ENCODE measurements around the gene SERPINB6. TPM values are rescaled to one million over a fixed set of nuclear protein-coding genes. Genes with fewer than 3 reads are reported as not detected.

Gene SERPINB6
- total and polyA plus RNA-seq, 2 of the 4 experiments (the other 2 are of a cell fraction), result 37.1 to 91.1 TPM

DNA sequence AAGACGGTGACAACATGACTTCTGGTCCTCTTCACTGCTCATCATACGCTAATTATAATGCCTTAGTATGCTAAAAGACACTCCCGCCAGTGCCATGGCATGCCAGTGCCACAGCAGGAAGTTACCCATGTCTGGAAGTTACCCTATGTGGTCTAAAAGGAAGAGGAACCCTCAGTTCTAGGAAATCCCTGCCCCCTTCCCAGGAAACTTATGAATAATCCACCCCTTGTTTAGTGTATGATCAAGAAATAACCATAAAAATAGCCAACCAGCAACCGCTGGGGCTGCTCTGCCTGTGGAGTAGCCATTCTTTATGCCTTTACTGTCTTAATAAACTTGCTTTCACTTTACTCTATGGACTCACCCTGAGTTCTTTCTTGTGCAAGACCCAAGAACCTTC is 52.4 kb downstream of the SERPINB6 start:
- no peak overlapping the region for H4K5ac ChIP-seq (ENCODE audit: low read depth, low read length)
- no peak overlapping the region for H4K91ac ChIP-seq (ENCODE audit: insufficient read depth, low read depth, low read length)

More for the DNA sequence above, 52.4 kb downstream of the SERPINB6 start:
- TF ChIP-seq MAFK (IDR thresholded peaks at IDR 0.05; ENCODE audit: low read depth, low read length) (no peak), MAZ (IDR thresholded peaks at IDR 0.05; ENCODE audit: borderline replicate concordance, low read depth, low read length) (no peak), MXI1 (IDR thresholded peaks at IDR 0.05; ENCODE audit: borderline replicate concordance, low read depth, low read length) (no peak), RFX5 (IDR thresholded peaks at IDR 0.05; ENCODE audit: low read depth, low read length) (no peak), BHLHE40 (IDR thresholded peaks at IDR 0.05; ENCODE audit: low read depth, low read length) (no peak), CHD1 (IDR thresholded peaks at IDR 0.05; ENCODE audit: low read depth, low read length) (no peak), SMC3 (IDR thresholded peaks at IDR 0.05; ENCODE audit: low read depth, low read length) (no peak), POLR2A (IDR thresholded peaks at IDR 0.05; ENCODE audit: low read depth, low read length) (no peak), RCOR1 (IDR thresholded peaks at IDR 0.05; ENCODE audit: insufficient replicate concordance, low read length) (no peak), NFE2L2 (IDR thresholded peaks at IDR 0.05; ENCODE audit: low read depth, low read length) (no peak), CEBPB (IDR thresholded peaks at IDR 0.05; ENCODE audit: low read depth, low read length) (no peak), FOS (IDR thresholded peaks at IDR 0.05; ENCODE audit: low read depth, low read length) (no peak), RAD21 (IDR thresholded peaks at IDR 0.05; ENCODE audit: low read length) (no peak), USF2 (IDR thresholded peaks at IDR 0.05; ENCODE audit: low read depth, low read length) (no peak), ELK1 (IDR thresholded peaks at IDR 0.05; ENCODE audit: borderline replicate concordance, low read depth, low read length) (no peak)
- TF ChIP-seq, protein P1, sequence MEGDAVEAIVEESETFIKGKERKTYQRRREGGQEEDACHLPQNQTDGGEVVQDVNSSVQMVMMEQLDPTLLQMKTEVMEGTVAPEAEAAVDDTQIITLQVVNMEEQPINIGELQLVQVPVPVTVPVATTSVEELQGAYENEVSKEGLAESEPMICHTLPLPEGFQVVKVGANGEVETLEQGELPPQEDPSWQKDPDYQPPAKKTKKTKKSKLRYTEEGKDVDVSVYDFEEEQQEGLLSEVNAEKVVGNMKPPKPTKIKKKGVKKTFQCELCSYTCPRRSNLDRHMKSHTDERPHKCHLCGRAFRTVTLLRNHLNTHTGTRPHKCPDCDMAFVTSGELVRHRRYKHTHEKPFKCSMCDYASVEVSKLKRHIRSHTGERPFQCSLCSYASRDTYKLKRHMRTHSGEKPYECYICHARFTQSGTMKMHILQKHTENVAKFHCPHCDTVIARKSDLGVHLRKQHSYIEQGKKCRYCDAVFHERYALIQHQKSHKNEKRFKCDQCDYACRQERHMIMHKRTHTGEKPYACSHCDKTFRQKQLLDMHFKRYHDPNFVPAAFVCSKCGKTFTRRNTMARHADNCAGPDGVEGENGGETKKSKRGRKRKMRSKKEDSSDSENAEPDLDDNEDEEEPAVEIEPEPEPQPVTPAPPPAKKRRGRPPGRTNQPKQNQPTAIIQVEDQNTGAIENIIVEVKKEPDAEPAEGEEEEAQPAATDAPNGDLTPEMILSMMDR (conservative IDR thresholded peaks at IDR 0.05; ENCODE audit: low read depth, low read length), result no peak
- Histone ChIP-seq H3K36me3 (ENCODE audit: control insufficient read depth, insufficient read depth, low read length) (no peaks in the 10 kb centered on the region), H3K14ac (replicated peaks; ENCODE audit: low read depth, low read length) (no peak overlapping the region), H2AK5ac (ENCODE audit: low read depth, low read length) (no peak overlapping the region), H3K4me1 (ENCODE audit: control insufficient read depth, insufficient read depth, low read length) (peaks cover 4% of the 10 kb centered on the region; the same call in 1 of the 2 replicates), H3K4ac (ENCODE audit: low read depth, low read length) (no peak overlapping the region), H3K4me3 (ENCODE audit: insufficient read depth, low read depth, low read length) (no peak overlapping the region), H2AK9ac (replicated peaks; ENCODE audit: low read depth, low read length, poor library complexity) (no peak overlapping the region), H3K18ac (ENCODE audit: low read depth, low read length) (no peak overlapping the region), H3K56ac (ENCODE audit: extremely low read depth, insufficient read depth, low read length) (no peak overlapping the region), H3K9ac (ENCODE audit: low read depth, low read length) (no peak overlapping the region), H3K23ac (ENCODE audit: low read depth, low read length) (no peak overlapping the region), H2BK15ac (ENCODE audit: low read depth, low read length) (no peak overlapping the region), H2BK120ac (ENCODE audit: low read depth, low read length) (no peak overlapping the region), H3K27me3 (ENCODE audit: control insufficient read depth, insufficient read depth, low read length) (no peaks in the 10 kb centered on the region; the same call in 1 of the 2 replicates), H3K79me1 (ENCODE audit: low read depth in 1 of 2, low read length in 2 of 2) (no peaks in the 10 kb centered on the region), H2BK20ac (ENCODE audit: low read depth, low read length) (no peak overlapping the region), H3K4me2 (ENCODE audit: low read depth, low read length) (no peak overlapping the region), H3K27ac (ENCODE audit: insufficient read depth, low read length) (no peak overlapping the region), H3K9me3 (ENCODE audit: control insufficient read depth, insufficient read depth, low read length) (no peaks in the 10 kb centered on the region), H3K9me1 (ENCODE audit: insufficient read depth, low read length) (no peaks in the 10 kb centered on the region), H2AFZ (replicated peaks; ENCODE audit: low read length, poor library complexity) (no peak overlapping the region), H2BK5ac (ENCODE audit: low read depth, low read length, poor library complexity, severe bottlenecking) (no peak overlapping the region), H4K20me1 (ENCODE audit: insufficient read depth, low read length) (no peaks in the 10 kb centered on the region), H4K8ac (ENCODE audit: low read depth in 2 of 2, low read length in 2 of 2) (no peak overlapping the region)
- ATAC-seq (ENCODE audit: low read depth) (no peak), DNase-seq (no peak)
- ChIA-PET CTCF (no interaction called here), POLR2A (ENCODE audit: unreplicated experiment) (no interaction called here)
- intact Hi-C loops (cut with micrococcal nuclease), result no loop called here
- WGBS, 2 experiments (ENCODE audit: extremely low coverage in 2 of 2, insufficient read length in 1 of 2), result no CpG with 5 or more reads among the region's 4 CpGs
- dilution Hi-C loops (cut with HindIII; ENCODE audit: low sequenced_read_pairs, unreplicated experiment), result no loop called here
- in situ Hi-C loops (cut with MboI; ENCODE audit: low sequenced_read_pairs), result no loop called here
- BruUV-seq (replicated peaks), result no TSS peak
